Measurements from ENCODE around the gene SPAG8.

Gene SPAG8

DNA sequence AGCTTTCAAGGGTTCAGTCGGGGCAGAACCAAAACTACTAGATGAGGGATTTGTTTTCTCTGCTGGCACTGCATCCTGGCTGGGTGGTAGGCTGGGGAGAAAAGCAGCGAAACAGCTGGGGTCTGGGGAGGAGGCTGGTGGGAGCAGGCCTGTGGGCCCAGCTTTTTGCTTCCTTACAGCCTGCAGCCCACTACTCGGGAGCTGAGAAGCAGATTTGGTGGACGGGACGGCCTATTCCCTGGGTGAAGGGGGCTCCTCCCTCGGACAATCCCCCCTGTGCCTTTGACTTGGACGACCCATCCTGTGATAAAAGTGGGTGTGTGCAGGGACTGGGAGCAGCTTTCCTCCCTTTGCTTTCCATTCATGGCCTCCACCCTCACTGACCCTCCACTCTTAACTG, 11.5 kb downstream of the SPAG8 start:
- no peak for DNase-seq (ENCODE audit: low read depth)
- TF ChIP-seq, protein P1, sequence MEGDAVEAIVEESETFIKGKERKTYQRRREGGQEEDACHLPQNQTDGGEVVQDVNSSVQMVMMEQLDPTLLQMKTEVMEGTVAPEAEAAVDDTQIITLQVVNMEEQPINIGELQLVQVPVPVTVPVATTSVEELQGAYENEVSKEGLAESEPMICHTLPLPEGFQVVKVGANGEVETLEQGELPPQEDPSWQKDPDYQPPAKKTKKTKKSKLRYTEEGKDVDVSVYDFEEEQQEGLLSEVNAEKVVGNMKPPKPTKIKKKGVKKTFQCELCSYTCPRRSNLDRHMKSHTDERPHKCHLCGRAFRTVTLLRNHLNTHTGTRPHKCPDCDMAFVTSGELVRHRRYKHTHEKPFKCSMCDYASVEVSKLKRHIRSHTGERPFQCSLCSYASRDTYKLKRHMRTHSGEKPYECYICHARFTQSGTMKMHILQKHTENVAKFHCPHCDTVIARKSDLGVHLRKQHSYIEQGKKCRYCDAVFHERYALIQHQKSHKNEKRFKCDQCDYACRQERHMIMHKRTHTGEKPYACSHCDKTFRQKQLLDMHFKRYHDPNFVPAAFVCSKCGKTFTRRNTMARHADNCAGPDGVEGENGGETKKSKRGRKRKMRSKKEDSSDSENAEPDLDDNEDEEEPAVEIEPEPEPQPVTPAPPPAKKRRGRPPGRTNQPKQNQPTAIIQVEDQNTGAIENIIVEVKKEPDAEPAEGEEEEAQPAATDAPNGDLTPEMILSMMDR (IDR thresholded peaks at IDR 0.05; ENCODE audit: control insufficient read depth, insufficient read depth, low read depth, low read length, missing control alignments): no peak
- H3K4me3 ChIP-seq (ENCODE audit: control insufficient read depth, low read depth, low read length): no peak overlapping the region

DNA sequence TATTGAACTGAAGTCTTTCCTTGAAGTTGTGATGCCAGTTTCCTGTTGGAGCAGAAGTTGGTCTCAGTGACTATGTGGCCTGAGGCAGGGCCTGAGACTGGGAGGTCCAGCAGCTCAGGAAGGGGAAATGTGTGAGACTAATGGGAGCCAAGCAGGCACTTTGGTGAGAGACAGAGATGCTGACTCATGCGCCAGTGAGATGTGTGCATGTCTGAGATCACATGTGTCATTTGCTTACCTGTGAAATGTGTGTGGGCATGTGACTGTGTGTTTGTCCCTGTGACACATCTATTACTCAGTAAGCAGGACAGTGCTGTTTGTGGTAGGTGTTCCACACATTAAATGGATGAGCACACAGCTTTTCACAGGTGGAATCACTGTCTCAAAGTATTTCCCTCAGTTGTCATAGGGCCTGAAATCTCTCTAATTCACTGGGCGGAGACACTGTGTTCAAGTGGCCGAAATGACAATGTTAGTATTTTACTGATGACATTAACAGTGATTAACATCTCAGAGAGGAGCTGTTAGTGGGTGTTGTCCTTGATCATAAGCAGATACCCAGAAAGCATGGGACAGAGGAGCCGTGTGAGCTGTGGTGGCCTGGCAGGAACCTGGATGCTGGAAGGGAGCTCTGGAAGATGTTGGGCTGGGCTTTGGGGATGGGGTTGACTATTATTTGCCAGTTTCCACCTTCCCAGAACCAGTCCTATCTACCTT, 13.2 kb downstream of the SPAG8 start:
- peak; percentile 17 for DNase-seq (ENCODE audit: low read depth)
- H3K4me3 ChIP-seq (ENCODE audit: control insufficient read depth, low read depth, low read length): no peak overlapping the region
- TF ChIP-seq, protein P1 (IDR thresholded peaks at IDR 0.05; ENCODE audit: control insufficient read depth, insufficient read depth, low read depth, low read length, missing control alignments): no peak

DNA sequence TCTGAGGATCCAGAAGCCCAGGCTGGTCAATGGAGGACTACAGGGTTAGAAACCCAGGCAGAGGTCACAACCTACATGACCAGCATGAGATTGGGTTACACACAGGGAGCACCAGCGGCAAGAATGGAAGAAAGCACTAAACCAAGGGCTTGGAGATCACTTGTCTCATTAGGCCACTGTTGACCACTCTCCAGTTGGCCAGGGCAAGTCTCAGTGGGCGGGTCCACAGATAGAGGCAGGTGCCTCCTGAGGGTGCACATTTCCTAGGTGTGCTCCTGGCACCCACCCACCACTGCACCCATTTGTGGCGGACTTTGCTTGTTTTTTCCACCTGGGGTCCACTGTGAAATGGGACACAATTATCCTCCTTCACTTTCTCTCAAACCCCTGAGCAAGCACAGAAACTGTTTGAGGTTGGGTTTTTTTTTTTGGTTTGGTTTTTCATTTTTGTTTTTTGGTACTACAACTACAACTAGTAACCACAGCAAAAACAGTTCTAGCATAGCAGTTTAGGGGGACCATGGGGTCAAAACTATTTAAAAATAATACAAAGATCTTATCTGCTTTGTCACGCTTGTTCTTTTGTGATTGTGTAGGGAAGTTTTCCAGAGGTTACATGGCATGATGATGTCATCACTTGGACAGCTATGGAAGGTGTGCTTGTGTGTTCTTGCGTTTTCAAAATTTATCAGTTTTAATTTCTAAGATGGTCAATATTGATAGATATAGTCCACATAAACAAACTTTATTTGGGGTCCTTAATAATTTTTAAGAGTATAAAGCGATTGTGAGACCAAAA, 14.6 kb downstream of the SPAG8 start:
- H3K4me3 ChIP-seq (ENCODE audit: control insufficient read depth, low read depth, low read length): no peak overlapping the region
- TF ChIP-seq, protein P1 (IDR thresholded peaks at IDR 0.05; ENCODE audit: control insufficient read depth, insufficient read depth, low read depth, low read length, missing control alignments): no peak
- DNase-seq (ENCODE audit: low read depth): no peak

DNA sequence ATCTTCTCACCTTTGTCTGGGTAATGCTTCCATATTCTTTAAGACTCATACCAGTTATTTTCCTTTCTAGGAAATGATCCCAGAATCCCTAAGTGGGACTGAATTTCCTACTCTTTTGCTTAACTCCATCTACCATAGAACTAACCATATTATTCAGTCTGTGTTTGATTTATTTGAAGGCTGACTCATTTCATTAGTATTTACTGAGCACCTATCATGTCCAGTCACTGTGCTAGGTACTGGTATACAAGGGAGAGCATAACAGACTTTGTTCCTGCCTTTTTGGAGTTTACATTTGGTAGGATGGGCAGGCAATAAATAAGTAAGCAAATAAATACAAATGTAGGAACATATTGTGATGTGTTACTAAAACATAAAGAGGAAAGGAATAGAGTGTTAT, 16.4 kb downstream of the SPAG8 start:
- DNase-seq (ENCODE audit: low read depth): no peak
- no peak overlapping the region for H3K4me3 ChIP-seq (ENCODE audit: control insufficient read depth, low read depth, low read length)
- TF ChIP-seq, protein P1 (IDR thresholded peaks at IDR 0.05; ENCODE audit: control insufficient read depth, insufficient read depth, low read depth, low read length, missing control alignments): no peak

DNA sequence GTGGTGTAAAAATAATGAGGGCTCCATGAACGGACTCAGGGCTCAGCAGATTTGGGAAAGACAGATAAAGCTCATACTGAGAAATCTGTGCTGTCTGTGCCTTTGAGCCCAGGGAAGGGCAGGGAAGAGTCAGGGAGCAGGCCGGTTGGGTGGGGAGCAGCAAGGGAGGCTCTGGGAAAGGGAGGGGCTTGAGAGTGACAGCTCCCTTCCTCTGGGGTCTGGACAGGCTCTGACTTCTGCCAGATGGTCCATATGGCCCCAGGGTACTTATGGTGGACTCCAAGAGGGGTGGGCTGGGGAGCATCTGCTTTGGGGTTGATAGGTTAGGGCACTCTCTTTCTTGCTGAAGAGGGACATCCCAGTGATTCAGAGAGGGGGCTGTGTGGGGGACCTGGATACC, 18.6 kb downstream of the SPAG8 start:
- H3K4me3 ChIP-seq (ENCODE audit: control insufficient read depth, low read depth, low read length): peak overlapping the region; percentile 6; the same call in 1 of the 2 replicates
- DNase-seq (ENCODE audit: low read depth): no peak
- TF ChIP-seq, protein P1 (IDR thresholded peaks at IDR 0.05; ENCODE audit: control insufficient read depth, insufficient read depth, low read depth, low read length, missing control alignments): no peak

DNA sequence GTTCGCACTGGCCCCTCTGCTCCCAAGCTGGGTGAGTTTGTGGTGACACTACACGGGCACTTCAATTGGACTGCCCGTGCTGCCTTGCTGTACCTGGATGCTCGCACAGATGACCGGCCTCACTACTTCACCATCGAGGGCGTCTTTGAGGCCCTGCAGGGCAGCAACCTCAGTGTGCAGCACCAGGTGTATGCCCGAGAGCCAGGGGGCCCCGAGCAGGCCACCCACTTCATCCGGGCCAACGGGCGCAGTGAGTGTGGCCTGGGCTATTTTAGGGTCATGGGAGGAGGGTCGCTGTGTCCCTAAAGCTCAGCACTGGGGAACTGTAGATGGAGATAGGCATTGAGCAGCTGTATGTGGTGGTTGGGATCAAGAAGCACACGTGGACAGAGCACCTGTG, 19.2 kb downstream of the SPAG8 start:
- no peak for DNase-seq (ENCODE audit: low read depth)
- TF ChIP-seq, protein P1 (IDR thresholded peaks at IDR 0.05; ENCODE audit: control insufficient read depth, insufficient read depth, low read depth, low read length, missing control alignments): no peak
- no peak overlapping the region; the same call in 1 of the 2 replicates for H3K4me3 ChIP-seq (ENCODE audit: control insufficient read depth, low read depth, low read length)
